ENCODE results near the gene PTPRN2. TPM values are rescaled to one million over a fixed set of nuclear protein-coding genes. Genes with fewer than 3 reads are reported as not detected.

Gene PTPRN2
- total RNA-seq, 1 experiment from 2014 or later, result not detected

GRCh38 chr7:158103378-158103777 is 484.2 kb downstream of the PTPRN2 start:
- Histone ChIP-seq H3K9me3 (ENCODE audit: insufficient read depth, low read depth) (no peaks in the 10 kb centered on the region), H3K4me3 (no peak overlapping the region), H3K27ac (no peak overlapping the region), H3F3A (ENCODE audit: insufficient read depth, low read depth) (no peaks in the 10 kb centered on the region), H3K9me2 (ENCODE audit: insufficient read depth) (no peaks in the 10 kb centered on the region), H2AFZ (no peak overlapping the region), H3K4me2 (no peak overlapping the region), H3K79me2 (ENCODE audit: low read depth) (no peaks in the 10 kb centered on the region), H3K4me1 (replicated peaks; ENCODE audit: insufficient read depth) (no peaks in the 10 kb centered on the region), H3K27me3 (ENCODE audit: insufficient read depth, low read depth) (peaks cover 41% of the 10 kb centered on the region), H4K20me1 (ENCODE audit: insufficient read depth) (no peaks in the 10 kb centered on the region), H3K36me3 (ENCODE audit: low read depth) (no peaks in the 10 kb centered on the region)
- BruUV-seq (replicated peaks), result no TSS peak
- POLR2A ChIA-PET (ENCODE audit: unreplicated experiment), result no interaction called here
- CTCF ChIA-PET, result no interaction called here
- intact Hi-C loops (cut with micrococcal nuclease; ENCODE audit: unreplicated experiment), result no loop called here
- no peak for TF ChIP-seq EZH2 (IDR thresholded peaks at IDR 0.05; ENCODE audit: low read depth)
- TF ChIP-seq CTCF (conservative IDR thresholded peaks at IDR 0.05), result no peak
- DNase-seq, result no peak

GRCh38 chr7:158102897-158103296 is 484.7 kb downstream of the PTPRN2 start:
- H3K9me3 ChIP-seq (ENCODE audit: insufficient read depth, low read depth), result no peaks in the 10 kb centered on the region
- DNase-seq, result no peak
- intact Hi-C loops (cut with micrococcal nuclease; ENCODE audit: unreplicated experiment), result no loop called here
- H3K27ac ChIP-seq, result no peak overlapping the region
- BruUV-seq (replicated peaks), result no TSS peak
- H3K9me2 ChIP-seq (ENCODE audit: insufficient read depth), result no peaks in the 10 kb centered on the region
- TF ChIP-seq CTCF (conservative IDR thresholded peaks at IDR 0.05) (no peak), EZH2 (IDR thresholded peaks at IDR 0.05; ENCODE audit: low read depth) (no peak)
- H3K27me3 ChIP-seq (ENCODE audit: insufficient read depth, low read depth), result peaks cover 45% of the 10 kb centered on the region
- ChIA-PET CTCF (no interaction called here), POLR2A (ENCODE audit: unreplicated experiment) (no interaction called here)
- H3K4me2 ChIP-seq, result no peak overlapping the region
- H3K36me3 ChIP-seq (ENCODE audit: low read depth), result no peaks in the 10 kb centered on the region
- no peaks in the 10 kb centered on the region for H3K79me2 ChIP-seq (ENCODE audit: low read depth)
- H4K20me1 ChIP-seq (ENCODE audit: insufficient read depth), result 0 out of 2 replicates have a peak, but pooled peaks cover under 1% of the 10 kb centered on the region
- no peak overlapping the region for H3K4me3 ChIP-seq
- H3K4me1 ChIP-seq (replicated peaks; ENCODE audit: insufficient read depth), result no peaks in the 10 kb centered on the region
- H3F3A ChIP-seq (ENCODE audit: insufficient read depth, low read depth), result no peaks in the 10 kb centered on the region
- H2AFZ ChIP-seq, result no peak overlapping the region

- H3K4me2 ChIP-seq, result no peak overlapping the region
- no peaks in the 10 kb centered on the region for H3K36me3 ChIP-seq (ENCODE audit: low read depth)
- H3K79me2 ChIP-seq (ENCODE audit: low read depth), result no peaks in the 10 kb centered on the region
- no peaks in the 10 kb centered on the region for H3F3A ChIP-seq (ENCODE audit: insufficient read depth, low read depth)
- no TSS peak for BruUV-seq (replicated peaks)
- 0 out of 2 replicates have a peak, but pooled peaks cover 10% of the 10 kb centered on the region for H4K20me1 ChIP-seq (ENCODE audit: insufficient read depth)
- no peak overlapping the region for H3K4me3 ChIP-seq
- TF ChIP-seq CTCF (conservative IDR thresholded peaks at IDR 0.05) (no peak), EZH2 (IDR thresholded peaks at IDR 0.05; ENCODE audit: low read depth) (no peak)
- H3K27me3 ChIP-seq (ENCODE audit: insufficient read depth, low read depth), result peaks cover 55% of the 10 kb centered on the region
- POLR2A ChIA-PET (ENCODE audit: unreplicated experiment), result no interaction called here
- H3K9me2 ChIP-seq (ENCODE audit: insufficient read depth), result no peaks in the 10 kb centered on the region
- H3K4me1 ChIP-seq (replicated peaks; ENCODE audit: insufficient read depth), result no peaks in the 10 kb centered on the region
- CTCF ChIA-PET, result no interaction called here
- H3K9me3 ChIP-seq (ENCODE audit: insufficient read depth, low read depth), result no peaks in the 10 kb centered on the region
- no peak overlapping the region for H3K27ac ChIP-seq
- intact Hi-C loops (cut with micrococcal nuclease; ENCODE audit: unreplicated experiment), result no loop called here
- H2AFZ ChIP-seq, result no peak overlapping the region
- no peak for DNase-seq
These were observed 485.7 kb downstream of the PTPRN2 start for GRCh38 chr7:158101821-158102450.

Measured in PC-9 (cell line).